ENCODE data around the gene FUCA1.
"Not testable (repeated sequence)": the region's sequence is repeated elsewhere in the genome, so short reads cannot be mapped to it uniquely, and the experiment has no call there.

FUCA1 gene

DNA sequence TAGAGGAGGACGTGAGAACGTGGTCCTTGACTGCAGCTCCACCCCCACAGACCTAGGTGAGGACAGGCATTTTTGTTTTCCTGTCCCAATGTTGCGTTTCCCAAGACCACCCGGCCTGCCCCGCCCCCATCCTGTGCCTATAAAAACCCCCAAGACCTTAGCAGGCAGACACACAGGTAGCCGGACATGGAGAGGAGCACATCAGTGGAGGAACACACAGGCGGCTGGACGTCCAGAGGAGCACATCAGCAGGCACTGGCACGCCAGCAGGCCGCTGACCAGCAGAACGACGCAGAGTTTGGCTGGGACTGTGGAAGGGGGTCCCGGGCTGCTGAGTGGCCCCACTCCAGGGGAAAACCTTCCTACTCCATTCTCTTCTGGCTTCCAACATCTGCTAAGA lies 30.2 kb downstream of the FUCA1 start:
- no peaks in the 10 kb centered on the region for H3K36me3 Mint-ChIP-seq (ENCODE audit: low read depth)
- H3K9me3 Mint-ChIP-seq: no peaks in the 10 kb centered on the region
- H3K27me3 Mint-ChIP-seq (ENCODE audit: low read depth): peaks cover 3% of the 10 kb centered on the region
- H3K4me3 Mint-ChIP-seq: peak overlapping the region; percentile 73
- no peak overlapping the region for H3K27ac Mint-ChIP-seq
- H3K4me1 Mint-ChIP-seq (ENCODE audit: low read depth): peaks cover 7% of the 10 kb centered on the region

DNA sequence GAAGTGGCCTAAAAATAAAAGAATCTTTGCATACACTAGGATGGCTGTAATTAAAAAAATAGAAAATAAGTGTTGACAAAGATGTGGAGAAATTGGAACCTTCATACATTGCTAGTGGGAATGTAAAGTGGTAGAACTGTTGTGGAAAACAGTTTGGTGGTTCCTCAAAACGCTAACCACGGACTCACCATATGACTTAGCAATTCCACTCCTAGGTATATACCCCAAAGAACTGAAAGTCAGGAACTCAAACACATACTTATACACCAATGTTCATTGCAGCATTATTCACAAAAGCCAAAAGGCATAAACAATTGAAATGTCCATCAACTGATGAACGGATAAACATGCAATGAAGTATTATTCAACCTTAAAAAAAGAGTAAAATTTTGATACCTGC lies 32.1 kb downstream of the FUCA1 start:
- Mint-ChIP-seq H3K27ac (no peak overlapping the region), H3K4me3 (no peak overlapping the region), H3K27me3 (ENCODE audit: low read depth) (peaks cover 3% of the 10 kb centered on the region), H3K36me3 (ENCODE audit: low read depth) (no peaks in the 10 kb centered on the region), H3K4me1 (ENCODE audit: low read depth) (peaks cover 7% of the 10 kb centered on the region), H3K9me3 (no peaks in the 10 kb centered on the region)

DNA sequence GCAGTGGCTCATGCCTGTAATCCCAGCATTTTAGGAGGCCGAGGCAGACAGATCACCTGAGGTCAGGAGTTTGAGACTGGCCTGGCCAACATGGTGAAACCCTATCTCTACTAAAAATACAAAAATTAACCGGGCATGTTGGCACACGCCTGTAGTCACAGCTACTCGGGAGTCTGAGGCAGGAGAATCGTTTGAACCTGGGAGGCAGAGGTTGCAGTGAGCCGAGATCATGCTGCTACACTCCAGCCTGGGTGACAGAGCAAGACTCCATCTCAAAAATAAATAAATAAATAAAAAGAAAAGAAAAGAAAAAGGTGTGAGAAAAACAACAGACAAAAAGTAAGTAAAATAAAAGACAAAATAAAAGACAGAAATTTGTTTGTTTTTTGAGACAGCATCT lies 33.9 kb downstream of the FUCA1 start:
- not testable (repeated sequence) for H3K27ac Mint-ChIP-seq; H3K4me3 Mint-ChIP-seq; H3K27me3 Mint-ChIP-seq (ENCODE audit: low read depth); H3K36me3 Mint-ChIP-seq (ENCODE audit: low read depth); H3K9me3 Mint-ChIP-seq; H3K4me1 Mint-ChIP-seq (ENCODE audit: low read depth)

DNA sequence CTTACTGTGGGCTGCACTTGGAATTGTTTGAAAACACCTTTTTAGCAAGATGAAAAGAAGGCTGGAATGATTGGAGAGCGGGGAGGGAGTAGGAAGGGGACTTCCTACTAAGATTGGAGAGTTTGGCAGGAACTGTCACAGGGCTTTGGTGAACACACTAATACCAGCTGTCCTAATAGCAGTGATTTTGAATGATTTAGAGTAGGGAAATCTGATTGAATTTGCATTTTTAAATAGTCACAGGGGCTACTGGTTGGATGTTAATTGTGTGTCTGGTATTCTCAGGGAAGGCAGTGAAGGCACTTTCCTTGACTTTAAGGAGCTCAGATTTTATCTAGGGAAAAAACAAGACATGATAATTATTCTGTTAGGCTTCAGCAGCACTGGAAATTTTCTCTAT lies 40.4 kb downstream of the FUCA1 start:
- Mint-ChIP-seq H3K4me1 (ENCODE audit: low read depth) (peaks cover 11% of the 10 kb centered on the region), H3K27ac (no peak overlapping the region), H3K9me3 (no peaks in the 10 kb centered on the region), H3K27me3 (ENCODE audit: low read depth) (peaks cover 4% of the 10 kb centered on the region), H3K4me3 (no peak overlapping the region), H3K36me3 (ENCODE audit: low read depth) (no peaks in the 10 kb centered on the region)

DNA sequence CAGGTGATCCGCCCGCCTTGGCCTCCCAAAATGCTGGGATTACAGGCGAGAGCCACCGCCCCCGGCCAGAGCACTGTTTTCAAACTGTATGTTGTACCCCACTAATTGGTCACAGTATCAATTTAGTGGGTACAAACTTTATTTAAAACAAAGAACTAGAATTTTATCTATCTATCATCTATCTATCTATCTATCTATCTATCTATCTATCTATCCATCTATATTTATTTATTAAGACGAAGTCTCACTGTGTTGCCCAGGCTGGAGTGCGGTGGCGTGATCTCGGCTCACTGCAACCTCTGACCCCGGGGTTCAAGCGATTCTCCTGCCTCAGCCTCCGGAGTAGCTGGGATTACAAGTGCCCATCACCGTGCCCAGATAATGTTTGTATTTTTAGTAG lies 41.5 kb downstream of the FUCA1 start:
- H3K36me3 Mint-ChIP-seq (ENCODE audit: low read depth); H3K4me3 Mint-ChIP-seq; H3K27ac Mint-ChIP-seq; H3K9me3 Mint-ChIP-seq; H3K27me3 Mint-ChIP-seq (ENCODE audit: low read depth): not testable (repeated sequence)
- peaks cover 16% of the 10 kb centered on the region for H3K4me1 Mint-ChIP-seq (ENCODE audit: low read depth)

DNA sequence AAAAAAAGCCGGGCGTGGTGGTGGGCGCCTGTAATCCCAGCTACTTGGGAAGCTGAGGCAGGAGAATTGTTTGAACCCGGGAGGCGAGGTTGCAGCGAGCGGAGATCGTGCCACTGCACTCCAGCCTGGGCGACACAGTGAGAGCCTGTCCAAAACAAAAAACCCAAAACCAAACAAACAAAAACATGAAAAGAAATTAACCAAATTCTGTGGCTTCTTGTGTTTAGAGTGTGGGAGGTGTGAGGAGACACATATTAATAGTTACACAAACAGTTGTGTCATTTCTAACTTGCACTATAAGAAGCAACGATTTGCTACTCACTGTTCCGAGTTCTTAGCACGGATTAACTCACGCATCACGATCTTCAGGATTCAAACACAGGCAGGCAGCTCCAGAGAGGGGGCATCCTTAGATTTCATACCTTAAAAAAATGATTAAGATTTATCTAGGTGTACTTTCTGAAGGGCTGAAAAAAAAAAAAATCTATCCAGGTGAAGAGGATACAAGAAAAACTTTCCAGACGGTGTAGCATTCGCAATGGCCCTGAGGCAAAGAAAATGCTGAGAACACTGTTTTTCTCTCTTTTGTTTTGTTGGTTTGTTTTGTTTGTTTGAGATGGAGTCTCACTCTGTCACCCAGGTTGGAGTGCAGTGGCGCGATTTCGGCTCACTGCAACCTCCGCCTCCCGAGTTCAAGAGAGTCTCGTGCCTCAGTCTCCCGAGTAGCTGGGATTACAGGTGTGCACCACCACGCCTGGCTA lies 42.1 kb downstream of the FUCA1 start:
- H3K9me3 Mint-ChIP-seq: no peaks in the 10 kb centered on the region
- H3K4me1 Mint-ChIP-seq (ENCODE audit: low read depth): peaks cover 16% of the 10 kb centered on the region
- no peaks in the 10 kb centered on the region for H3K36me3 Mint-ChIP-seq (ENCODE audit: low read depth)
- H3K27ac Mint-ChIP-seq: peak overlapping the region; percentile 88
- peak overlapping the region; percentile 89 for H3K4me3 Mint-ChIP-seq
- peaks cover 4% of the 10 kb centered on the region for H3K27me3 Mint-ChIP-seq (ENCODE audit: low read depth)

DNA sequence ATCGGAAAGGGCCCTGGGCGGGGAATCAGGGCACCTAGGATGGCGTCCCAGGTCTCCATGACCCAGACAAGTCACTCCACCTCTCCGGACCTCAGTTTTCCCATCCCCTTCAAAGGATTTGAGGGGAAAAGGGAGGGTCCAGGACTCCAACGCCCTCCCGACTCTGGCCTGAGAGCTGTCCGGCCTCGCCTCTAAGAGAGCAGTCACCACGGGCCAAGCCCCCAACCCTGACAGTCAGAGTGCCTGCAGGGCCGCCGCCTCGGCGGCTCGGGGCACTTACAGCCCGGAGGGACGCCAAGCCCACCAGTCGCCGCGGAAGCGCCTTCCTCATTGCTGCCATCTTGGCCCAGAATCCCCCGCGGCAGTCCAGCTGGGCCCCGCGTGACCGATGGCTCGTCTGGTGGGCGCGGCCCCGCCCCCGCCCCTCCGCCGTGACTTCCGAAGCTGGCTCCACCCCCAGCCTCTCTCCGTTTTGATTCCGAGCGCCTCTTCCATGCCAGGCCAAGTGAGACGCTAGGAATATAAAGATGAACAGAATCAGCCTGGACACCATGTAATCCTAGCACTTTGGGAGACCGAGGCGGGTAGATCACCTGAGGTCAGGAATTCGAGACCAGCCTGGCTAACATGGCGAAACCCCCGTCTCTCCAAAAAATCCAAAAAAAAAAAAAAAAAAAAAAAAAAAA lies 42.9 kb downstream of the FUCA1 start, which contains the start of gene HMGCL:
TSS of gene HMGCL (minus strand) at position 354 of the 686 bp plus-strand sequence. CDS start at position 340, 14 bp downstream.
- peaks cover 4% of the 10 kb centered on the region for H3K27me3 Mint-ChIP-seq (ENCODE audit: low read depth)
- H3K27ac Mint-ChIP-seq: peak within 1 kb of the TSS; percentile 88
- H3K4me3 Mint-ChIP-seq: peak within 1 kb of the TSS; percentile 89
- H3K9me3 Mint-ChIP-seq: no peaks in the 10 kb centered on the region
- no peaks in the 10 kb centered on the region for H3K36me3 Mint-ChIP-seq (ENCODE audit: low read depth)
- peaks cover 16% of the 10 kb centered on the region for H3K4me1 Mint-ChIP-seq (ENCODE audit: low read depth)

DNA sequence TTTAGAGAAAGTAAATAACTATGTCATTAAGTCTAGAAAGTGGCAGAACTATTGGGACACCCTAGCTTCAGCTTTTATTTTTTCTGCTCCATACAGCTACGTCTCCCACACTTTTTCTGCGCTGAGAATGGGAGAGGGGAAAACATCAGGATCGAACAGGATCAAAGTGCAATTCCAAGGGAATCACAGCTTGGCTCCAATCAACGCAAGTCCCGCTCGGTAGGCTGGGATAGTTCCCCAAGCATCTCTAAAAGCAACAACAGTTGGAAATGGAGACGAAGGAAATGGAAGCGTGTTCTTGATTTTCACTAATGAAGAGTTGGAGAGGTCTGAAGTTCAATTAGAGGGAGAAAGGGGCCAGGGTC lies 43.4 kb downstream of the FUCA1 start:
- no peaks in the 10 kb centered on the region for H3K36me3 Mint-ChIP-seq (ENCODE audit: low read depth)
- peak overlapping the region; percentile 88 for H3K27ac Mint-ChIP-seq
- H3K4me1 Mint-ChIP-seq (ENCODE audit: low read depth): peaks cover 16% of the 10 kb centered on the region
- peaks cover 4% of the 10 kb centered on the region for H3K27me3 Mint-ChIP-seq (ENCODE audit: low read depth)
- H3K4me3 Mint-ChIP-seq: peak overlapping the region; percentile 89
- no peaks in the 10 kb centered on the region for H3K9me3 Mint-ChIP-seq

DNA sequence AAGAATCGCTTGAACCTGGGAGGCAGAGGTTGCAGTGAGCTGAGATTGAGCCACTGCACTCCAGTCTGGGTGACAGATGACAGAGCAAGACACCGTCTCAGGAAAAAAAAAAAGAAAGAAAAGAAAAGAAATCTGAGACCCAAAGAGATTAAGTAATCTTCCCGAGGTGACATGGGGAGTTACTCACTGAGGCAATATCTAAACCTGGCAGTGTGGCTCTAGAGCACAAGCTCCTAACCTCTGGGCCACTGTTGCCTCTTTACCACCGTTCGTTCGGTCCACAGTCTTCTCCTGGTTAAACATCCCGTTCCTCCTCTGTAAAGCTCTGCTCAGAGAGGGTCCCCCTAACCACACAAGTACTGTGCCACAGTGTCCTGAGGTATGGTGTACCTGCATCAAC lies 44.3 kb downstream of the FUCA1 start:
- H3K4me1 Mint-ChIP-seq (ENCODE audit: low read depth): peaks cover 16% of the 10 kb centered on the region
- peak overlapping the region; percentile 7 for H3K27ac Mint-ChIP-seq
- no peaks in the 10 kb centered on the region for H3K9me3 Mint-ChIP-seq
- H3K4me3 Mint-ChIP-seq: peak overlapping the region; percentile 89
- peaks cover 4% of the 10 kb centered on the region for H3K27me3 Mint-ChIP-seq (ENCODE audit: low read depth)
- no peaks in the 10 kb centered on the region for H3K36me3 Mint-ChIP-seq (ENCODE audit: low read depth)

DNA sequence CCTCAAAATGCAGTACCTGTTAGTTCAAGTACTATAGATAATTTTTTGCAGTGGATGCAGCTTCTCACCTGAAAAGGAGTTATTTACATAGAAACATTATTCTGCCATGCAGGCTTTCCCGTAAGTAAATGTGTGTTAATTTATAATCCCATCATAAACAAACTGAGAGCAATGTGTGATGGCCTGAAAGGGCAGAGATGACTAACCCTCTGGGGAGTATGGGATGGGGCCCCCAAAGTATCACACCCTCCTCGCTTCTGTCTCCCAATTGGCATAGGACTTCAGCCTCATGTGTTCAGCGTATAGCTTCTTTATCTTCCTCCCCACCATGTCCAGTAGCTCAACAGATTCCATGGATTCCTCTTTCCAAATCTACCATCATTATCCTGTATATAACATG lies 50.5 kb downstream of the FUCA1 start:
- peaks cover 6% of the 10 kb centered on the region for H3K4me1 Mint-ChIP-seq (ENCODE audit: low read depth)
- H3K4me3 Mint-ChIP-seq: no peak overlapping the region
- H3K36me3 Mint-ChIP-seq (ENCODE audit: low read depth): peaks cover 13% of the 10 kb centered on the region
- H3K27ac Mint-ChIP-seq: no peak overlapping the region
- no peaks in the 10 kb centered on the region for H3K27me3 Mint-ChIP-seq (ENCODE audit: low read depth)
- no peaks in the 10 kb centered on the region for H3K9me3 Mint-ChIP-seq

DNA sequence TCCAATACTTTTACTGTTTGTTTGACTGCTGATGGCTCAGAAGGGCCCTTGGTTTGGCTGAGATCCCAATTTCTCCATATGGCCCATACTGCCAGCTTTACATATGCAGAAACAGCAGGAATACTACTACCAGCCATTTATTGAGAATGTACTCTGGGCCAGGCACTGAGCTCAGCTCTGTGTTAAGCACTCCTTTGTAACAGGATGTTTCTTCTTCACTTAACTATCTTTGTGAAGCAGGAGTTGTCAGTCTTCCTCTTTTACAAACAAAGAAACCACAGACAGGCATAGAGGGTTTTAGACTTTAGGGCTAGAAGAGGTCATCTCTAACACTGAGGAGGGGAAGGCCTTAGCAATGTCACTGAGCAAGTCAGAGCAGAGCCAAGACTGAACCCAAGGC lies 51.2 kb downstream of the FUCA1 start:
- Mint-ChIP-seq H3K4me1 (ENCODE audit: low read depth) (peaks cover 2% of the 10 kb centered on the region), H3K9me3 (no peaks in the 10 kb centered on the region), H3K27me3 (ENCODE audit: low read depth) (no peaks in the 10 kb centered on the region), H3K36me3 (ENCODE audit: low read depth) (peaks cover 13% of the 10 kb centered on the region), H3K27ac (no peak overlapping the region), H3K4me3 (no peak overlapping the region)

DNA sequence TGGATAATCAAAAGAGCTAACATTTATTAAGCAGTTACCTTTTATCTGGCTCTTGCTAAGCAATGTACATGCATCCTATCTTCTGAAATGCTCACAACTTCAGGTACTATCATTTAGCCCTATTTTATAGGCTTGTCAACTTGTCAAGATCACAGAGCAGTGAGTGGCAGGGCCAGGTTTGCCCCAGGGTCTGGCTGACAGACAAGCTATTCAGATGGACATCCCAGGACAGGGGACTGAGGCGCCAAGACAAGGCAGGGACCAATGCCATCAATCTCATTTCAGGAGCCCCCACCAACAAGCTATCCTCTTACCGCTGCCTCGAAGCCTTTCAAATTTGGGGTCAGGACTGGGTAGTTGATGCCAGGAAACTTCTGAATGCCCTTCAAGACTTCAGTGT lies 51.7 kb downstream of the FUCA1 start:
- Mint-ChIP-seq H3K4me1 (ENCODE audit: low read depth) (peaks cover under 1% of the 10 kb centered on the region), H3K9me3 (no peaks in the 10 kb centered on the region), H3K36me3 (ENCODE audit: low read depth) (peaks cover 15% of the 10 kb centered on the region), H3K27ac (no peak overlapping the region), H3K4me3 (no peak overlapping the region), H3K27me3 (ENCODE audit: low read depth) (no peaks in the 10 kb centered on the region)

DNA sequence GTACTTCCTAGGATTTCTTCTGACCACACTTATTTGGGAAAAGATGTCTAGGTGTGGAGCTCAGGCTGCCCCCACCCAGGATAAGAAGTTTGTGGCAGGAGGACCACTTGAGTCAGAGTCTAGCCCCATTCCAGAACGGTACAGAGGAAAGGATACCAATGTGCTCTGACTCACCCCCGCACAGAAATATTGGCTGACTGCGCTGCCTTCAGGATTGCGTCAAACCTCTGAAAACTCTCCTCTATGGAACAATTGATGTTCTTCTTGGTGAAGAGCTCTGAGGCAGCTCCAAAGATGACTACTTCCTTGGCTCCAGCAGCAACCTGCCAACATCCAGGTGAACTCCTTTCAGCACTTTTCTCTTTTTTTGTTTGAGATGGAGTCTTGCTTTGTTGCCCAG lies 54.1 kb downstream of the FUCA1 start:
- H3K9me3 Mint-ChIP-seq: no peaks in the 10 kb centered on the region

DNA sequence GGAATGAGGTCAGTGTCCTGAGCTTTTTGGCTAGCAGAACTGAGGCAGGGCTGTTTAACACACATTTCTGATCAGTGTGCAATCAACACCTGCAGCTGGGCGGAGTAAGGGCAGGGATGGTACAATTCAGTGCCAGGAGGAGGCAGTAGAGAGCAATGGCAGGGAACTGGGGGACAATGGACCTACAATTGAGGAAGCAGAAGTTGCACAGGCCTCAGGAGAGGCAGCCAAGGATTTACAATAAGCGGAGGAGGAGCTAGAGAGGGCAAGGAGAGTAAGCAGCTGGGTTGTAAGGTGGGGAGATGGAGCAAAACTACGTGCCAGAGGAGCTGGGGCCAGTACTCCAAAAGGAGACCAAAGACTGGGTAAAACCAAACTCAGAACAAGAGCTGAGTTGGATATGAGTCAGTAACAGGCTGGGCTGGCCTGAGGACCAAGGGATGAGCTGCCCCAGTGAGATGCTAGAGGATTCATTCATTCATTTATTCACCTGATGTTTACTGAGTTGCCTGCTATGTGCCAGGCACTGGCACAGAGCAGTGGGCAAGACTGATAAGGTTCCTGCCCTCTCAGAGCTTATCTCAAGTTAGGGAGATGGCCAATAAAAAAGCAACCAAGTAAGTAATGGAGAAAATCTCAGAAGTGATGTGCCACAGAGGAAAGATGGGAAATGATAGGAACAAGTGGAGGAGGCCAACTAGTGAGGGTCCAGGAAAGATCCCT lies 57.1 kb downstream of the FUCA1 start:
- peak overlapping the region; percentile 64 for H3K27ac Mint-ChIP-seq
- H3K4me1 Mint-ChIP-seq (ENCODE audit: low read depth): peaks cover 9% of the 10 kb centered on the region
- H3K9me3 Mint-ChIP-seq: no peaks in the 10 kb centered on the region
- no peak overlapping the region for H3K4me3 Mint-ChIP-seq
- H3K36me3 Mint-ChIP-seq (ENCODE audit: low read depth): peaks cover 13% of the 10 kb centered on the region
- no peaks in the 10 kb centered on the region for H3K27me3 Mint-ChIP-seq (ENCODE audit: low read depth)

More for the DNA sequence above, 54.1 kb downstream of the FUCA1 start:
- H3K4me1 Mint-ChIP-seq (ENCODE audit: low read depth): peaks cover 9% of the 10 kb centered on the region
- peaks cover 18% of the 10 kb centered on the region for H3K36me3 Mint-ChIP-seq (ENCODE audit: low read depth)
- H3K4me3 Mint-ChIP-seq: no peak overlapping the region
- no peaks in the 10 kb centered on the region for H3K27me3 Mint-ChIP-seq (ENCODE audit: low read depth)
- H3K27ac Mint-ChIP-seq: no peak overlapping the region

DNA sequence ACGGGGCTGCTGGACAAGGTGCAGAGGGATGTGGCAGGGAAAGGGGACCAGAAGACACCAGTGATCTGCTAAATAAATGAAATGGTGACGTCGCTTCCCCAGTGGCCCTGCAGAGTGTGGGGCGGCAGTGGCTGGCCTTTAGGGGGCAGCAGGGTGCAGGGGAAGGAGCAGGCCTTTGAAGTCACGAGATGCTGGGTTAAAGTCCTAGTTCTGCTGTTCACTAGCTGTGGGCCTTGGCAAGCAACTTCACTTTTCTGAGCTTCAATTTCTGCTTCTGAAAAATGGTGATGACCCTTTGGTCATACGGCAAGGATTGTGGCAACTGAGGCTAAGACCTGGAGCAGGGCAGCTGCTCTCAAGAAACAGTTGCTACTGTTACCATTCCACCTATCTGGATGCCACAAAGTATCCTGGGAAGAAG lies 58.3 kb downstream of the FUCA1 start:
- Mint-ChIP-seq H3K4me1 (ENCODE audit: low read depth) (peaks cover 9% of the 10 kb centered on the region), H3K4me3 (no peak overlapping the region), H3K27ac (no peak overlapping the region), H3K27me3 (ENCODE audit: low read depth) (no peaks in the 10 kb centered on the region), H3K9me3 (no peaks in the 10 kb centered on the region), H3K36me3 (ENCODE audit: low read depth) (peaks cover 16% of the 10 kb centered on the region)
